HG03108 (cell line): ENCODE data around the gene CEACAM18.
"Not testable (repeated sequence)": the region's sequence is repeated elsewhere in the genome, so short reads cannot be mapped to it uniquely, and the experiment has no call there.

ENCODE experiments used
- ATAC-seq: cut with Tn5 transposase; IDR thresholded peaks from one replicate; pipeline ENCODE4 v1.9.1; 2021; ENCODE audit warnings: moderate library complexity; ENCODE audit not compliant: unreplicated experiment

Gene CEACAM18

GRCh38 chr19:51460164-51460992 lies 18.0 kb upstream of the CEACAM18 start:
- ATAC-seq: no peak

GRCh38 chr19:51461723-51462161 lies 16.6 kb upstream of the CEACAM18 start:
- no peak for ATAC-seq

GRCh38 chr19:51462276-51462675 lies 16.1 kb upstream of the CEACAM18 start:
- no peak for ATAC-seq

- no peak for ATAC-seq
Observed at GRCh38 chr19:51462681-51463080, 15.7 kb upstream of the CEACAM18 start.

GRCh38 chr19:51463976-51464581 lies 14.3 kb upstream of the CEACAM18 start:
- not testable (repeated sequence) for ATAC-seq

- ATAC-seq: no peak
Observed at GRCh38 chr19:51466723-51467122, 11.6 kb upstream of the CEACAM18 start.

- no peak for ATAC-seq
Observed at GRCh38 chr19:51467864-51468544, 10.3 kb upstream of the CEACAM18 start.

GRCh38 chr19:51468545-51468920 lies 9.8 kb upstream of the CEACAM18 start:
- ATAC-seq: no peak

GRCh38 chr19:51469162-51469561 lies 9.2 kb upstream of the CEACAM18 start:
- no peak for ATAC-seq

GRCh38 chr19:51469629-51470028 lies 8.7 kb upstream of the CEACAM18 start:
- ATAC-seq: no peak

- ATAC-seq: no peak
Observed at GRCh38 chr19:51470966-51471365, 7.4 kb upstream of the CEACAM18 start.

GRCh38 chr19:51471527-51471926 lies 6.8 kb upstream of the CEACAM18 start:
- no peak for ATAC-seq

- no peak for ATAC-seq
Observed at GRCh38 chr19:51472607-51473006, 5.7 kb upstream of the CEACAM18 start.

GRCh38 chr19:51473009-51473707 lies 5.2 kb upstream of the CEACAM18 start:
- no peak for ATAC-seq

GRCh38 chr19:51476164-51476563 lies 2.2 kb upstream of the CEACAM18 start:
- ATAC-seq: no peak

- no peak for ATAC-seq
Observed at GRCh38 chr19:51477344-51477743, 995 bp upstream of the CEACAM18 start.

- ATAC-seq: no peak
Observed at GRCh38 chr19:51479531-51480331, 1.4 kb downstream of the CEACAM18 start.

- no peak for ATAC-seq
Observed at GRCh38 chr19:51480590-51480989, 2.3 kb downstream of the CEACAM18 start.

GRCh38 chr19:51485960-51486660 lies 7.8 kb downstream of the CEACAM18 start:
- ATAC-seq: no peak

- no peak for ATAC-seq
Observed at GRCh38 chr19:51488491-51488890, 10.2 kb downstream of the CEACAM18 start.
